ENCODE data around the gene ZBTB7C.

The ZBTB7C gene

DNA sequence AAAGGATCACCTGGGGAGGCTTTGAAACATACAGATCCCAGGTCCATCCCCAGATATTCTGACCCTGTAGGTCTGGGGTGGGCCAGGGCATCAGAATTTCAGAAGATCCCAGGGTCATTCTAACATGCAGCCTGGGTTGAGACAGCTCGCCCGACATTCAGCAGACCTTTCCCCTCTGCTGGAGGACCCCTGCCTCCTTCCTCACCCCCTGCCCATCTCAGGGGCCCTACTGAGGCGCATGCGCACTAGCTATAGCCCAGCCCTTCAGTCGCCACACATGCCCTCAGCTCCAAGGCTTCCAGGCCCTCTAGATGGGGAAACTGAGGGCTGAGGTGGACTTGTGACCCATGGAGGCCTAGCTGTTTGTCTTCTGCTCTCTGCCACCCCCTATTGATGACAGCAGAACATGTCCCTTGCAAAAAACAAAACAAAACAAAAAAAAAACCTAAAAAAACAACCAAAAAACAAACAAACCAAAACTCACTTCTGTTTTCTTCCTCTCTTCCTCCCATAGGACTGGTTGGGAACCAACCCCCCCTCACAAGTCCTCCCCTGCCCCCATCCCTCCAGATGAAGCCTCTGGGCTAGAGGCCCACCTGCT is 91.3 kb downstream of the ZBTB7C start:
- DNase-seq (ENCODE audit: low spot score): no peak
- TF ChIP-seq, protein P1, sequence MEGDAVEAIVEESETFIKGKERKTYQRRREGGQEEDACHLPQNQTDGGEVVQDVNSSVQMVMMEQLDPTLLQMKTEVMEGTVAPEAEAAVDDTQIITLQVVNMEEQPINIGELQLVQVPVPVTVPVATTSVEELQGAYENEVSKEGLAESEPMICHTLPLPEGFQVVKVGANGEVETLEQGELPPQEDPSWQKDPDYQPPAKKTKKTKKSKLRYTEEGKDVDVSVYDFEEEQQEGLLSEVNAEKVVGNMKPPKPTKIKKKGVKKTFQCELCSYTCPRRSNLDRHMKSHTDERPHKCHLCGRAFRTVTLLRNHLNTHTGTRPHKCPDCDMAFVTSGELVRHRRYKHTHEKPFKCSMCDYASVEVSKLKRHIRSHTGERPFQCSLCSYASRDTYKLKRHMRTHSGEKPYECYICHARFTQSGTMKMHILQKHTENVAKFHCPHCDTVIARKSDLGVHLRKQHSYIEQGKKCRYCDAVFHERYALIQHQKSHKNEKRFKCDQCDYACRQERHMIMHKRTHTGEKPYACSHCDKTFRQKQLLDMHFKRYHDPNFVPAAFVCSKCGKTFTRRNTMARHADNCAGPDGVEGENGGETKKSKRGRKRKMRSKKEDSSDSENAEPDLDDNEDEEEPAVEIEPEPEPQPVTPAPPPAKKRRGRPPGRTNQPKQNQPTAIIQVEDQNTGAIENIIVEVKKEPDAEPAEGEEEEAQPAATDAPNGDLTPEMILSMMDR (IDR thresholded peaks at IDR 0.05; ENCODE audit: borderline replicate concordance, control extremely low read depth, extremely low read depth, insufficient read depth, missing control alignments): no peak
- in situ Hi-C loops (cut with MboI; ENCODE audit: low sequenced_read_pairs, unreplicated experiment): no loop called here

GRCh38 chr18:48316177-48316576 is 93.0 kb downstream of the ZBTB7C start:
- TF ChIP-seq, protein P1 (IDR thresholded peaks at IDR 0.05; ENCODE audit: borderline replicate concordance, control extremely low read depth, extremely low read depth, insufficient read depth, missing control alignments): no peak
- in situ Hi-C loops (cut with MboI; ENCODE audit: low sequenced_read_pairs, unreplicated experiment): no loop called here
- no peak for DNase-seq (ENCODE audit: low spot score)

- in situ Hi-C loops (cut with MboI; ENCODE audit: low sequenced_read_pairs, unreplicated experiment): no loop called here
- DNase-seq (ENCODE audit: low spot score): no peak
- TF ChIP-seq, protein P1 (IDR thresholded peaks at IDR 0.05; ENCODE audit: borderline replicate concordance, control extremely low read depth, extremely low read depth, insufficient read depth, missing control alignments): no peak
Measured at GRCh38 chr18:48314690-48315089, 94.5 kb downstream of the ZBTB7C start.

DNA sequence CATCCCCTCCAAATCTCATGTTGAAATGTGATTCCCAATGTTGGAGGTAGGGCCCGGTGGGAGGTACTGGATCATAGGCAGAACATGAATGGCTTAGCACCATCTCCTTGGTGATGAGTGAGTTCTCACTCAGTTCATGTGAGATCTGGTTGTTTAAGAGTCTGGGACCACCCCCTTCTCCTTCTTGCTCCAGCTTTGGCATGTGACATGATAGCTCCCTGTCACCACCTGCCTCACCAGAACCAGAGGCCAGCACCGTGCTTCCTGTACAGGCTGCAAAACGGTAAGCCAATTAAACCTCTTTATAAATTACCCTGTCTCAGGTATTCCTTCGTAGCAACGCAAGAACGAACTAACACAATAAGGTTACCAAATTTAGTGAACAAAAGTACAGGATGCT is 95.4 kb downstream of the ZBTB7C start:
- in situ Hi-C loops (cut with MboI; ENCODE audit: low sequenced_read_pairs, unreplicated experiment): no loop called here
- TF ChIP-seq, protein P1 (IDR thresholded peaks at IDR 0.05; ENCODE audit: borderline replicate concordance, control extremely low read depth, extremely low read depth, insufficient read depth, missing control alignments): no peak
- DNase-seq (ENCODE audit: low spot score): no peak

GRCh38 chr18:48312066-48312465 is 97.1 kb downstream of the ZBTB7C start:
- TF ChIP-seq, protein P1 (IDR thresholded peaks at IDR 0.05; ENCODE audit: borderline replicate concordance, control extremely low read depth, extremely low read depth, insufficient read depth, missing control alignments): no peak
- in situ Hi-C loops (cut with MboI; ENCODE audit: low sequenced_read_pairs, unreplicated experiment): no loop called here
- DNase-seq (ENCODE audit: low spot score): no peak

GRCh38 chr18:48310999-48311398 is 98.2 kb downstream of the ZBTB7C start:
- in situ Hi-C loops (cut with MboI; ENCODE audit: low sequenced_read_pairs, unreplicated experiment): no loop called here
- no peak for DNase-seq (ENCODE audit: low spot score)
- TF ChIP-seq, protein P1 (IDR thresholded peaks at IDR 0.05; ENCODE audit: borderline replicate concordance, control extremely low read depth, extremely low read depth, insufficient read depth, missing control alignments): no peak
